ENCODE results near the gene DAB1.

Gene DAB1

GRCh38 chr1:57285992-57286391, 137.9 kb downstream of the DAB1 start:
- H3K27ac ChIP-seq (replicated peaks), result no peak overlapping the region
- DNase-seq (ENCODE audit: low read depth in 1 of 2, low spot score in 1 of 2), result no peak
- no peak overlapping the region for H3K4me3 ChIP-seq (replicated peaks; ENCODE audit: insufficient read depth, low read length)
- H3K27me3 ChIP-seq (ENCODE audit: insufficient read depth, poor library complexity, severe bottlenecking), result no peaks in the 10 kb centered on the region
- TF ChIP-seq CTCF (IDR thresholded peaks at IDR 0.05; ENCODE audit: insufficient read depth, low read length) (no peak), GABPA (IDR thresholded peaks at IDR 0.05; ENCODE audit: low read depth) (no peak), REST (IDR thresholded peaks at IDR 0.05; ENCODE audit: insufficient replicate concordance, low read depth) (no peak), SPI1 (IDR thresholded peaks at IDR 0.05; ENCODE audit: borderline replicate concordance, low read depth) (no peak), POLR2AphosphoS5 (IDR thresholded peaks at IDR 0.05; ENCODE audit: low read depth) (no peak)

- TF ChIP-seq POLR2AphosphoS5 (IDR thresholded peaks at IDR 0.05; ENCODE audit: low read depth) (no peak), CTCF (IDR thresholded peaks at IDR 0.05; ENCODE audit: insufficient read depth, low read length) (no peak), REST (IDR thresholded peaks at IDR 0.05; ENCODE audit: insufficient replicate concordance, low read depth) (no peak), SPI1 (IDR thresholded peaks at IDR 0.05; ENCODE audit: borderline replicate concordance, low read depth) (no peak), GABPA (IDR thresholded peaks at IDR 0.05; ENCODE audit: low read depth) (no peak)
- no peak overlapping the region for H3K27ac ChIP-seq (replicated peaks)
These were observed 141.4 kb downstream of the DAB1 start for GRCh38 chr1:57282411-57282810.

GRCh38 chr1:57281324-57281723, 142.5 kb downstream of the DAB1 start:
- TF ChIP-seq GABPA (IDR thresholded peaks at IDR 0.05; ENCODE audit: low read depth) (no peak), CTCF (IDR thresholded peaks at IDR 0.05; ENCODE audit: insufficient read depth, low read length) (no peak), POLR2AphosphoS5 (IDR thresholded peaks at IDR 0.05; ENCODE audit: low read depth) (no peak), REST (IDR thresholded peaks at IDR 0.05; ENCODE audit: insufficient replicate concordance, low read depth) (no peak)
- DNase-seq (ENCODE audit: low read depth in 1 of 2, low spot score in 1 of 2), result no peak
- H3K27me3 ChIP-seq (ENCODE audit: insufficient read depth, poor library complexity, severe bottlenecking), result no peaks in the 10 kb centered on the region
- H3K4me3 ChIP-seq (replicated peaks; ENCODE audit: insufficient read depth, low read length), result no peak overlapping the region
- H3K27ac ChIP-seq (replicated peaks), result no peak overlapping the region

More at GRCh38 chr1:57282411-57282810, 141.4 kb downstream of the DAB1 start:
- no peaks in the 10 kb centered on the region for H3K27me3 ChIP-seq (ENCODE audit: insufficient read depth, poor library complexity, severe bottlenecking)
- DNase-seq (ENCODE audit: low read depth in 1 of 2, low spot score in 1 of 2), result no peak
- H3K4me3 ChIP-seq (replicated peaks; ENCODE audit: insufficient read depth, low read length), result no peak overlapping the region

All from HL-60 (cell line).